MCF 10A (cell line): Measurements from ENCODE around the gene ARL6IP6. TPM values are rescaled to one million over a fixed set of nuclear protein-coding genes. Genes with fewer than 3 reads are reported as not detected.

Experiments used
- BruUV-seq: library from RNA; stranded (reverse); fragments of 400-500 nt; replicated peaks from 2 replicates; lab custom pipeline; 2021; lab: Mats Ljungman, UMichigan
- CTCF ChIA-PET: fragments of 300-600 bp; sonication (Branson Sonifier 250); formaldehyde crosslinking; extraction: SDS; loops from one replicate; lab custom pipeline; 2021; ENCODE audit warnings: antibody characterized with exemption, inconsistent platforms; lab: Yijun Ruan, JAX
- POLR2A ChIA-PET: fragments of 300-600, 350-650 bp; sonication (Branson Sonifier 250); formaldehyde crosslinking; extraction: SDS; loops from one replicate; lab custom pipeline; 2020; ENCODE audit warnings: antibody characterized with exemption, inconsistent platforms; lab: Yijun Ruan, JAX
- DNase-seq: peaks from one replicate; pipeline ENCODE4 v3.0.0-alpha.2; 2018; ENCODE audit not compliant: unreplicated experiment
- H3K27ac Mint-ChIP-seq: one replicate; pipeline ENCODE4 v1.8.0; 2022; ENCODE audit warnings: mild to moderate bottlenecking, low read depth, mixed read lengths; ENCODE audit not compliant: unreplicated experiment
- H3K27me3 Mint-ChIP-seq: one replicate; pipeline ENCODE4 v1.8.0; 2022; ENCODE audit warnings: mixed read lengths; ENCODE audit not compliant: insufficient read depth, unreplicated experiment
- H3K36me3 Mint-ChIP-seq: one replicate; pipeline ENCODE4 v1.8.0; 2022; ENCODE audit warnings: mild to moderate bottlenecking, moderate library complexity, mixed read lengths; ENCODE audit not compliant: insufficient read depth, unreplicated experiment
- H3K4me1 Mint-ChIP-seq: one replicate; pipeline ENCODE4 v1.8.0; 2022; ENCODE audit warnings: mixed read lengths; ENCODE audit not compliant: insufficient read depth, unreplicated experiment
- H3K4me3 Mint-ChIP-seq: one replicate; pipeline ENCODE4 v1.8.0; 2022; ENCODE audit warnings: mild to moderate bottlenecking, moderate library complexity, mixed read lengths; ENCODE audit not compliant: unreplicated experiment
- H3K9me3 Mint-ChIP-seq: one replicate; pipeline ENCODE4 v1.8.0; 2022; ENCODE audit warnings: mixed read lengths; ENCODE audit not compliant: unreplicated experiment
- CTCF ChIP-seq: fragments of 200-600 bp; IDR thresholded peaks from one replicate; pipeline ENCODE4 v1.8.0; 2022; ENCODE audit warnings: antibody characterized with exemption, mild to moderate bottlenecking; ENCODE audit not compliant: unreplicated experiment
- intact Hi-C: fragments of 100-400 bp; cut with micrococcal nuclease; formaldehyde crosslinking; loops from 2 replicates; pipeline ENCODE4 v1.14.1; 2022
- total RNA-seq: library from RNA; stranded (reverse); gene quantifications from 2 replicates; pipeline ENCODE4 v1.2.3, GENCODE V29; 2022

Gene ARL6IP6
- total RNA-seq, 1 experiment from 2014 or later, result 23.7 TPM

- Mint-ChIP-seq H3K4me1 (no peaks in the 10 kb centered on the region), H3K27me3 (no peaks in the 10 kb centered on the region), H3K27ac (no peak overlapping the region), H3K9me3 (no peaks in the 10 kb centered on the region), H3K4me3 (no peak overlapping the region), H3K36me3 (no peaks in the 10 kb centered on the region)
- DNase-seq, result no peak
- no peak for TF ChIP-seq CTCF
- BruUV-seq, result no TSS peak
- CTCF ChIA-PET, result no interaction called here
- intact Hi-C loops, result no loop called here
- POLR2A ChIA-PET, result no interaction called here
These were observed 86.4 kb downstream of the ARL6IP6 start for GRCh38 chr2:152804687-152805408.

- H3K27me3 Mint-ChIP-seq, result no peaks in the 10 kb centered on the region
- H3K27ac Mint-ChIP-seq, result no peak overlapping the region
- intact Hi-C loops, result no loop called here
- H3K9me3 Mint-ChIP-seq, result peaks cover 8% of the 10 kb centered on the region
- H3K4me1 Mint-ChIP-seq, result peaks cover 7% of the 10 kb centered on the region
- ChIA-PET POLR2A (interaction anchor here (0.6 kb wide), 1 partner anchor 9 kb away, joined by 5 read pairs; no protein-coding TSS in a partner anchor), CTCF (no interaction called here)
- BruUV-seq, result no TSS peak
- H3K36me3 Mint-ChIP-seq, result peaks cover 6% of the 10 kb centered on the region
- no peak for TF ChIP-seq CTCF
- no peak overlapping the region for H3K4me3 Mint-ChIP-seq
- no peak for DNase-seq
These were observed 93.5 kb downstream of the ARL6IP6 start for GRCh38 chr2:152811916-152812315.

Other genes with a start within 250 kb of the ARL6IP6 start
- gene PRPF40A, start 1.2 kb upstream of the ARL6IP6 start, total RNA-seq, result 140 and 147 TPM in 2 replicates